Measurements from ENCODE around the gene CTAG1A.
"Not testable (repeated sequence)": the region's sequence is repeated elsewhere in the genome, so short reads cannot be mapped to it uniquely, and the experiment has no call there.

CTAG1A gene

DNA sequence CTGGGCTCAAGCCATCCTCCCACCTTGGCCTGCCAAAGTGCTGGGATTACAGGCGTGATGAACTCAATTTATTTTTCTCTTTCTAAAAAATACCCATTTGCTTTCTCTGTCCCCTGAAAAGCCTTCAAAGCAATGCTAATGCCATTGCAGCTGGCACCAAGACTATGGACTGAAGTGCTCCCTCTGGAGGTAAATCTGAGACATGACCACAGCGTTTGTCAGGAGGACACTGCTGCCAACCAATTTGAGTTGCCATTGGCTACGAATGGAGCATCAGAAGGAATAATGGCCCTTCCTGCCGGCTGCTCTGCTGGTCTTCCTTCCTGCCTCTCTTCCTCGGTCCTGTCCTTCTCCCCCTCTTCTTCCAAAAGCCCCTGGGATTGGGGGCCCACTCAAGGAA, 9.9 kb upstream of the CTAG1A start:
- DNase-seq: not testable (repeated sequence)

DNA sequence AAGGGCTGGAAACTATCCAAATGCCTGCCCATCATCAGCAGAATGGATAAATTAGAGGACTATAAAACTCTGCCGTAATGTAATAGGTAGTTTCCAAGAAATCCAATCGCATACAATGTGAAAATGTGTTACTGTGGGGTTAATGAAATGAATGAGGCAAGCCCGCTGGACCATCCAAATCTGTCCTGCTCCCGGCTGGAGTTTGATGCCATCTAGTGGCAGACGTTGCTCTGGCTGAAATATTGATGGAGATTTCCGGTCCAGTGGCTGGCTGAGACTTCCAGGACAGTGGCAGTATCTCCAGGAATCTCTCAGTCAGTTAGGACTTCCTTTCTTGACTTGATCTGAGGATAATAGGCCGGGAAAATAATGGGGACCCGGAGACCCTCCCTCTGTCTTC, 1.9 kb upstream of the CTAG1A start:
- DNase-seq: not testable (repeated sequence)

DNA sequence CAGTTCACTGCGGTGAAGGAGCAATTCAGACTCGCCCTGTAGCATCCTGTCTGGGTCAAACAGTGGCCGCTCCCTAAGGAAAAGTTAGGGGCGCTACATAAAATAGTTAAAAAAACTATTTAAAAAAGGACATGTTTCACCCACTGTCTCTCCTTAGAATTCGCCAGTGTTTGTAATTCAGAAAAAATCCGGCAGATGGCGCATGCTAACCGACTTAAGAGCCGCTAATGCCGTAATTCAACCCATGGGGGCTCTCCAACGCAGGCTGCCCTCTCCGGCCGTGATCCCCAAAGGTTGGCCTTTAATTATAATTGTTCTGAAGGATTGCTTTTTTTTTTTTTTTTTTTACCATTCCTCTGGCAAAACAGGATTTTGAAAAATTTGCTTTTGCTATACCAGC, 5.5 kb downstream of the CTAG1A start:
- not testable (repeated sequence) for DNase-seq

DNA sequence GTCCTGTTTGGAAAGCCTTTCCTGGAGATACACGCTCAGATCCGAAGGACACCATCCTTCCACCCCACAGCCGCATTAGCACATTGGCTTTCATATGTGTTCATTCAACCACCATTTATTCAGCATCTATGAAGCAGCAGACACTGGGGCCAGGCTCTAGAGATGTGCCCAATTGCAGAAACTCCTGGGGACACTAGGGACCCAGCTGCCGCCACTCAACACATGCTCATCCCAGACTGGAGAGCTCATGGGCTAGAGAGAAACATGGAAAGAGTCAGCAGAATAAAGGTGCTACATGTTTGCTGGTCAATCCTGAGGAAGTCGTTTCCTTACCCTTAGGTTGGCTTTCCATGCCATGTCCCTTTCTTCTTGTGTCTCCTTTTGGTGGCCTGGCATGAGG, 7.6 kb downstream of the CTAG1A start:
- no peak for DNase-seq

DNA sequence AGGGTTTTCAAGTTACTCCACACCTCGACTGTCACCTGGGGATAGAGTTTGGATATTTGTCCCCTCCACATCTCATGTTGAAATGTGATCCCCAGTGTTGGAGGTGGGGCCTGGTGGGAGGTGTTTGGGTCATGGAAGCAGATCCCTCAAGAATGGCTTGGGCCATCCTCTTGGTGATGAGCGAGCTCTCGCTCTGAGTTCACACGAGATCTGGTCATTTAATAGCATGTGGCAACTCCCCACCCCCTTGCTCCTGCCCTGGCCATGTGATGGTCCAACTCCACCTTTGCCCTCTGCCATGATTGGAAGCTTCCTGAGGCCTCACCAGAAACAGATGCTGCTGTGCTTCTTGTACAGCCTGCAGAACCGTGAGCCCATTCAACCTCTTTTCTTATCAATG, 8.3 kb downstream of the CTAG1A start:
- DNase-seq: no peak

DNA sequence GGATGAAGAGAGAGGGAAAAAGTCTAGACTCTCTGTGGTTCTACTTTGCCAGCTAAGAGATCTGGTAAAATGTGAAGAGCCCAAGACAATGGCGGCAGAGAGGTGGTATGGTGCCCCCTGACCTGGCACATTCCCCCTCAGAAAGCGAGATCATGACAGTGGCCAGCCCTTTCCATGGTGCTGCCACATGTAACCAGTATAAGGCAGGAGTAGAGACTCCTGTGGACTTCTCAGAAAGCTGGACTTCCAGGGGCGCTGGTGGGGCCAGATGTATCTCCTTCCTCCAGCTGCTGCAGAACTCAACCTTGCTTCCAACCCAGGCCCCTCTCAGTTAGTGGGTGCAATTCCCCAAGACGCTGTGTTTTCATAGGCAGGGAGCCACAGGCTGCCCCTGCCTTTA, 9.6 kb downstream of the CTAG1A start:
- no peak for DNase-seq

DNA sequence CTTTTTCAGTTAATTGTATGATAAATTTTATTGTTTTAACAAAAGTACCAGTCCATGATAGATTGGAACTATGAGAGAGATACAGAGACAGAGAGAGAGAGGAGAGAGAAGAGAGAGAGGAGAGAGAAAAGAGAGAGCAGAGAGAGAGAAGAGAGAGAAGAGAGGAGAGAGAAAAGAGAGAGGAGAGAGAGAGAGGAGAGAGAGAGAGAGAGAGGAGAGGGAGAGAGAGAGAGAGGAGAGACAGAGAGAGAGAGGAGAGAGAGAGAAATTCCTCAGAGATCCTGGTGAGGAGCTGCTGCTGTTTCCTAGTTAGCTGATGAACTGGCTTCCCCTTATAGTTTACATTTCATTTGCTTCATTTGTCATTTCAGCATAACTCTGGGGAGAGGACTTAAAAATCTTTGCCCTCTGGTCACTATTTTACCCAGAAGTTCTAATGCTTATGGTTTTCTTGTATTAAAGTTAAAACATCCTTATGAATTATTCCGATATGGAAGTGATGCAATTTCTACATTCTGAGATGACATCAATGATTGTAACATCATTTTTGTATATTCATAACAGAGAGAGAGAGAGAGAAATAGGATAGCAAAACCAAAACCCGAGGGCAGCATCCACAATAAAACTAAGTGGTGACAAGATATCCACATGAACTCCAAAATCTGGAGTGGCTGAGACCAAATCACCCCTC, 10.8 kb downstream of the CTAG1A start:
- DNase-seq: no peak

DNA sequence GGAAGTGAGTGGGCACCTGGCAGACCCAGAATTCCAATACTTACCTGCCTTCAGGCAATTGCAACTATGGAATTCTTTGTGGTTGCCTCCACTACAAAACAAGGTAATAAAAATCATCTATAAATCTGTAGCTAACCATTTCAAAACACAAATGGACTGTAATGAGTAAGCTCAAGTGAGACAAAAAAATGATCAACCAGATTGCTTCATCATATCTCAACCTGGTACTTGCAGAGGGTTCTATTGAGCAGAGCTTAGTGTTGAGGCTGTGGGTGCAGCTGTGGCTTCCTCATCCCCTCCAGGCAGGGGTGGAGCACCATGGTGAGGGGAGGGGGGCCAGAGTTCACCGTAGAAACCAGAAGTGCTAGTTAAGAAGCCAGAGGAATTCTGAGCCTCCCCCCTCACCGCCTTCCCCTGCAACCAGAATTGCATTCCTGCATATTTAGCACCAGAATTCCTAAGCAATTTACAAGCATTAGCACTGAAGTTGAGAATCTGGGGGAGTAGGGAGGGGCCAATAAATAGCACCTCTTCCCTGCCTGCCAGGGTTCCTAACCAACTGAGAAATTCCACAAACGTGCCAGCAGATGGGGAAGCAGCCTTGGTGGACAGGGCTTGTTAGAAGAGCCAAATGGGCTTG, 11.5 kb downstream of the CTAG1A start:
- DNase-seq: no peak

DNA sequence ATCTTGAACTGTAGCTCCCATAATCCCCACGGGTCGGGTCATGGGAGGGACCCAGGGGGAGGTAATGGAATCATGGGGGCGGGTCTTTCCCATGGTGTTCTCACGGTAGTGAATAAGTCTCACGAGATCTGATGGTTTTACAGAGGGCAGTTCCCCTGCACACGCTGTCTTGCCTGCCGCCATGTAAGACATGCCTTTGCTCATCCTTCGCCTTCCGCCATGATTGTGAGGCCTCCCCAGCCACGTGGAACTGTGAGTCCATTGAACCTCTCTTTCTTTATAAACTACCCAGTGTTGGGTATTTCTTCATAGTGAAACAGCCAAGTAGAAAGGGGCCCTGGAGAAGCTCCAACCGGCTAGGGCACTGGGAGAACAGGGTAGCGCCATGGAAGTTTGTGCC, 12.3 kb downstream of the CTAG1A start:
- DNase-seq: no peak

DNA sequence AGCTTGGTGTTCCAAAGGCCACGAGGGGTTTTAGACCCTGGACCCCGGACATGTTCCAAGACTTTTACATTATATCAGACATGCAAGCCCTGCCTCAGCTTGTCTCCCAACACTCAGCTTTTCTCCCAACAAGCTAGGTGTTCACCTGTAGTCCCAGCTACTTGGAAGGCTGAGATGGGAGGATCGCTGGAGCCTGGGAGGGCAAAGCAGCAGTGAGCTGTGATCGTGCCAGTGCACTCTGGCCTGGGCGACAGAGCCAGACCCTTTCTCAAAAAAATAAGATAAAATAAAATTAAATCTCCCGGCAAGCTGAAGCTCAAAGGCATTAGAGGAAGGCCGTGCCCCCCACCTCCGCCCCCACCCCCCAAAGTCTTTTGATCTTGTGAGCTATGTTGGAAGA, 13.7 kb downstream of the CTAG1A start:
- DNase-seq: no peak

DNA sequence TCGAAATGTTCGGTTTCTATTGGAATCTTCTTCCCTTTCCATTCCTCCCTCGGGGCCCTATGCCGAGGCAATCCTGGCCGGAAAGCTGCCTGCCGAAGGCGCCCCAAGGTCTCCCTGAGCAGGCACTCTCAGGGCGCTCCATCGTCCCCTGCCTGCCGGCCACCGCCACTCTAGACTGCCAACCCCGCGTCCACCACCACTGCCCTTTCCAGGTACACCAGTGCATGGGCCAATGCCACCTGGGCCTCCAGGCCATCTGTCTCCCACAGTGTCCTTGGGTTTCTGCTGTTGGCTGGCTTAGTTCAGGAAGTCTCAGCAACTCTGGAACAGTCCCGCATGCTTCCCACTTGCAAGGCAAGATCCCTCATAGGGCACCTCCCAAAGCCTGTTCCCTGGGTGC, 14.6 kb downstream of the CTAG1A start:
- DNase-seq: no peak

DNA sequence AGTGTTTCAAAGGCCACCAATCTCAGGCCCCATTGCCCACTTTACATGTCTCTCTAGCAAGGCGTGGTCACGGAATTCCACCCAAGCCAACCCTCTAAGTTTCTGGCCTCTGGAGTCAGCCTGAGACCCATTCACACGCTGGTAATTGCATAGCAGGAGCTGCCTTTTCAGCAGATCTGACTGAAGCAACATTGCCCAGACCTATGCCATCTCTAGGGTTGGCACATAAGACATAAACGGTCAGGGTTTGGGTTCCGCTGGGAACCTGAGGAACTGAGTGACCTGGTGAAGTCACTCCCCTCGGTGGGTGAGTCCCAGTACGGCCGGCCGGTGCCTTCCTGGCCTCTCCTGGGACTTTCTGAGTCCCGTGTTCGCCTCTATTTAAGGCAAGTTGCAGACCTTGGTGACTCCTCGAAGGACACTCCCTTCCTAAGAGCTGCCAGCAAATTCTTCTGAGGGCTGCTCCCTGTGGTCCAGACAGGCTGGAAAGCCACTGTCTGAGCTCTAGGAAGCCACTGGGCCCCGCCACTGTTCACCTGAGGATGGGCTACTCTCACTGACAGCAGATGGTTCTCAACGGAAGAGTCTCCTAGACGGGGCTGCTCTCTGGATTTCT, 15.9 kb downstream of the CTAG1A start:
- DNase-seq: no peak

DNA sequence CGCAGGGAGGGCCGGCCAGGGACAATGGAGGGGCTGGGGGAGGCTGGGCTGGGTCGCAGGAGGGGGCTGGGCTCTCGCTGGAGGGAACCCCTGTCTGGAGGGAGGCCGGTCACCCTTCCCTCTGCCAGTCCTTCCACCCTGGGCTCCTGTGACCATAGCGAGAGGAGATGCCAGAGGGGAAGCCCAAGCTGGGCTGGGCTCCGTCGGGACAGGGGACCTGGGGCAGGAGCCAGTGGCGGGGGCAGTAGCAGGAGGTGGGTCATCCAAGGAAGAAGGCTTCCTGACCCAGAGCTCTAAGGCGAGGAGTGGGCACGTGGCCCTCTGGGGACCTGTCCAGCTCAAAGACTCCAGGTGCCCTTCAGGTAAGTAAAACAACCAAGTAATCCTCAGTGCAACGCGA, 17.3 kb downstream of the CTAG1A start:
- no peak for DNase-seq

DNA sequence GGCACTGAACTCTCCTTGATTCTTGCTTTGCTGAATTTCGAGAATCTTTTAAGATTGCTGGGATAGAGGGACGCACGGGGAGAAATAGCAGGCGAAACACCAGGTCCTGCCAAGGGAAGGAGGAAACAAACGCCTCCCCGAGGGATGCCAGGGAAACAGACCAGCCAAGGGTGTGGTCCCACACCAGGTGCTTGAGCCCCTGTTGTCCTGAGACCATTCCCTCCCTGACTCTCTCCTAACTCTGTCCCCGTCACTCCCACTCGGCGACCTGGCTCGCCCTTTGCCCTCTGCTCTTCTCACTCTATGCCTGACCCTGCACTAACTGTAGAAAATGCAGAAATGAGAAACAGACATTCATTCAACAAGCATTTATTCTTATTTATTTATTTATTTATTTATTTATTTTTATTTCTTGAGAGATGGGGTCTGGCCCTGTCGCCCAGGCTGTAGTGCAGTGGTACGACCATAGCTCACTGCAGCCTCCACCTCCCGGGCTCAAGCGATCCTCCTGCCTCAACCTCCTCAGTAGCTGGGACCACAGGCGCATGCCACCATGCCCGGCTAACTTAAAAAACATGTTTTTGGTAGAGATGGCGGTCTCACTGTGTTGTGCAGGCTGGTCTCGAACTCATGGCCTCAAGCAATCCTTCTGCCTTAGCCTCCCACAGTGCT, 18.0 kb downstream of the CTAG1A start:
- no peak for DNase-seq

DNA sequence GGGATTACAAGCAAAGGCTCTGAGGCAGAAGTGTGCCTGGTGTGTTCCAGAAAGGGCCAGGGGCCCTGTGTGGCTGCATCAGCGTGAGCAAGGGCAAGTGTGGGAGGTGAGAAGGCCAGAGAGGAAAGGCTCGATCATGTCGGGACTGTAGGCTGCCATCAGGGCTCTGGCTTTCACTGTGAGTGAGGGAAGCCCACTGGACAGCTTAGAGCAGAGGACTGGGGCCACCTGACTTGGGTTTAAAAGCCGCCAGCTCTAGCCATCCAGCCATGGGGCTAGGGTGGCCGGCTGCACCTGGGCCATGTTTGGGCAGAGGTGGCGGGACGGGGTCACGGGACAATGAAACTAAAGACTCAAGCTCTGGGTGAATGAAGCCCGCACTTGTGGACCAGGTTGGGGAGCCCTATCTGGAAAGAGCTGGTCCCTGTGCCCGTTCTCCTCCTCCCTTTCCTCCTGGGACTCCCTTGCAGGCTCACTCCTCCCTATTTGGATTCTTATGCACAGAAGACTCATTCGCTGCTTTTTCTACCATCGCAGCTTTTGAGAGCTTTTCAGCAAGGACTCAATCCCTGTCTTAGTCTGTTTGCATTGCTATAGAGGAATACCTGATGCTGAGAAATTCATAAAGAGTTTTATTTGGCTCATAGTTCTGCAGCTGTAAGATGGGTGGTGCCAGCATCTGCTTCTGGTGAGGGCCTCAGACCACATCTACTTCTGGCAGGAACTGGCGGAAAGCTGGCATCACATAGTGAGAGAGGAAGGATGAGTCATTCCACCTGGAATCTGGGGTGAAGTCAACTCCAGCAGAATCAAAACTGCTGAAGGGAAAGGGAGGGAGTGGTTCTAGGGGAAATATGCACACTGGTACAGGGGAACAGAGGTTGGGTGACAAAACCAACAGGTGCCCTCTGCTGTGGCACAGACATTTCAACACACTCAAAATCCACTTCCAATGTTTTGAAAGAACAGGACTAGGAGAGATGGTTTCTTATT, 18.8 kb downstream of the CTAG1A start:
- DNase-seq: no peak

DNA sequence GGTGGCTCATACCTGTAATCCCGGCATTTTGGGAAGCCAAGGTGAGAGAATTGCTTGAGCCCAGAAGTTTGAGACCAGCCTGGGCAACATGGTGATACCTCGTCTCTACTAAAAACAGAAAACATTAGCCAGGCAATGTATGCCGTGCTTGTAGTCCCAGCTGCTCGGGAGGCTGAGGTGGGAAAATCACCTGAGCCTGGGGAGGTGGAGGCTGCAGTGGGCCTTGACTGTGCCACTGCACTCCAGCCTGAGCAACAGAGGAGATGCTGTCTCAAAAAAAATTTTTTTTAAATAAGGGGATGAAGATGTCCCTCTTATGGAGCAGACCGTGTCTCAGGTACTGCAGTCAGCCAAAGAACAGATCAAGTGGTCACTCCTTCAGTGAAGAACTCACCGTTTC, 20.6 kb downstream of the CTAG1A start:
- DNase-seq: no peak

DNA sequence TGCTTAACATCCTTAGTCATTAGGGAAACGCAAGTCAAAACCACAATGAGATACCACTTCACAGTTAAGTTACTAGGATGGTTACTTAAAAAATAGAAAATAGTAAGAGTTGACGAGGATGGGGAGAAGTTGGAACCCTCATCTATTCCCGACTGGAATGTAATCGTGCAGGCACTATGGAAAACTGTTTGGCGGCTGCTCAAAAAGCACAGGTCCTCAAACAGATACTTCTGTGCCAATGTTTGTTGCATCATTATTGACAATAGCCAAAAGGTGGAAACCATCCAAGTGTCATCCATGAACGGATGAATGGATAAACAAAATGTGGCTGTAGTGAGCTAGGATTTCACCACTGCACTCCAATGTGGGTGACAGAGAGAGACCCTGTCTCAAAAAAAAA, 22.4 kb downstream of the CTAG1A start:
- DNase-seq: no peak

DNA sequence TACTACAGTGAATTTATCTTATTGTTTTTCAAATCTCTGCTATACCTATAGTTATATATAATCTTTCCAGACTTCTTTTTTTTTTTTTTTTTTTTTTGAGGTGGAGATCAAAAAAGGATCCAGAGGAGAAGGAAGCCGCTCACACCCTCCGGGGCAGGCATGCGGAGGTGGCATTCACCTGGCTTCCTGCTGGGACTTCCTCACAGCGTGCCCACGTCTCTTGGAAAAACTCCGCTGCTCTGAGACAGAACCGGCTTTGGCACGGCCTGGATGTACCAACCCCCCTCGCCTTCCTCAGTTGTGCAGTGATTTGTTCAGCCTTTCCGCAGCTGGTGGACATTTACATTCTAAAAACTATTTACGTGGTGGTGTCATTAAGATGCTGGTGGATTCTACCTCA, 23.0 kb downstream of the CTAG1A start:
- not testable (repeated sequence) for DNase-seq

DNA sequence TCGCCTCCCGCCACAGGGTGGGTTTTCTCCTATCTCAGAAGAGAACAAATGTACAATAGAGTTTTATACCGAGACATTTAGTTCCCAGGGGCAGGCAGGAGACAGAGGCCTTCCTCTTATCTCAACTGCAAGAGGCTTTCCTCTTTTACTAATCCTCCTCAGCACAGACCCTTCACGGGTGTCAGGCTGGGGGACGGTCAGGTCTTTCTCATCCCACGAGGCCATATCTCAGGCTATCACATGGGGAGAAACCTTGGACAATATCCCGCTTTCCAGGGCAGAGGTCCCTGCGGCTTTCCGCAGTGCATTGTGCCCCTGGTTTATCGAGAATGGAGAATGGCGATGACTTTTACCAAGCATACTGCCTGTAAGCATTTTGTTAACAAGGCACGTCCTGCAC, 23.9 kb downstream of the CTAG1A start:
- not testable (repeated sequence) for DNase-seq

DNA sequence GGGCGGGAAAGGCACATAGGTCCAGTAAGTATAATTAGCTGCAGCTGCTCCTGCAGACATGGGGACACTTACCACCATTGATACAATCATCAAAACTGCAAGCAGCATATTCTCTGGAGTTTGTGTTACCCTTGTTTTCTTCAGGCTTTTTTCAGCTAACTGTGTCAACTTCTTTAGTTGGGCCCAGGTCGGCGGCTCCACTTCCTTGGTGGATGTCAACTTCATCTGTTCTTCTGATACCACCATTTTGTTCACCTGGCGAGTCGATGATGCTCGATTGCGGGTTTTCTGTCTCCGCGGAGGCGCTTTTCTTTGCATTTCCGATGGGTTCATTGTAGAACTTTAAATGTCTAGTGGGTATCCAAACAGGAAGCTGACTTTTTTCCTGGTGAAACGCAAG, 26.2 kb downstream of the CTAG1A start:
- not testable (repeated sequence) for DNase-seq

DNA sequence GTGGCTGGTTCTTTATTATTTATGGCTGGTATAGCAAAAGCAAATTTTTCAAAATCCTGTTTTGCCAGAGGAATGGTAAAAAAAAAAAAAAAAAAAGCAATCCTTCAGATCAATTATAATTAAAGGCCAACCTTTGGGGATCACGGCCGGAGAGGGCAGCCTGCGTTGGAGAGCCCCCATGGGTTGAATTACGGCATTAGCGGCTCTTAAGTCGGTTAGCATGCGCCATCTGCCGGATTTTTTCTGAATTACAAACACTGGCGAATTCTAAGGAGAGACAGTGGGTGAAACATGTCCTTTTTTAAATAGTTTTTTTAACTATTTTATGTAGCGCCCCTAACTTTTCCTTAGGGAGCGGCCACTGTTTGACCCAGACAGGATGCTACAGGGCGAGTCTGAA, 28.7 kb downstream of the CTAG1A start:
- not testable (repeated sequence) for DNase-seq

DNA sequence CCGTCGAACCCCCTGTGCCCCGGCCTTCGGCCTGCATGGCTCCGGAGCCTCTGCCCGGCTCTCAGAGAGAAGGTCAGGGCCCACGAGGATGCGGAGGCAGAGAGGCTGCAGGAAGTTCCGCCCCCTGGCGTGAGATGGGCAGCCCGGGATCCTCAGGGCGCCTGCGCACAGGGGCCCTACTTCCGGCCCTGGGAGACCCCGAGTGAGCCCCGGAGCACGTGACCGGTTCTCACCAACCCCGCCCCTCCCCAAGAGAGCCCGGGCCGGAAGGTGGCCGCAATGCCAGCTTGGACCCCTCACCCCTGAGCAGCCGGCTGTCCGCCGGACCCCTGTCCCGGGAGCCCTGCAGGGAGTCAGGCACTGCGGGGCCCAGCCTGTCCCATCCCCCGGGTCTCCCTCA, 34.2 kb downstream of the CTAG1A start, which contains the start of gene CTAG1B:
Gene CTAG1B (minus strand): TSS at position 101 of the 400 bp plus-strand sequence. CDS start 64 bp downstream, at position 37.
- DNase-seq: not testable (repeated sequence)

Data from activated gamma-delta T cell (primary cell).